K562 (cell line): Measurements from ENCODE around the gene TRIM65. TPM values are rescaled to one million over a fixed set of nuclear protein-coding genes. Genes with fewer than 3 reads are reported as not detected.

ENCODE experiments used
- ARNT ChIP-seq, 2 experiments: fragments of 450-650 bp; IDR thresholded peaks; 2 replicates each; pipeline ENCODE4 v1.6.1; 2016; ENCODE audit warnings: mild to moderate bottlenecking in 1 of 2
- CTCFL ChIP-seq: IDR thresholded peaks from 2 replicates; pipeline ENCODE4 v1.6.1; 2011; ENCODE audit warnings: borderline replicate concordance, low read depth, mild to moderate bottlenecking, moderate library complexity, low read length; ENCODE audit not compliant: insufficient read depth, poor library complexity, severe bottlenecking
- ESRRB ChIP-seq: fragments of 250-450 bp; sonication (Bioruptor Pico); IDR thresholded peaks from 2 replicates; pipeline ENCODE4 v1.5.0; 2020; ENCODE audit warnings: mild to moderate bottlenecking, moderate library complexity, borderline replicate concordance
- HNRNPL ChIP-seq: fragments of 200-400 bp; formaldehyde crosslinking; IDR thresholded peaks from 2 replicates; pipeline ENCODE4 v1.6.1; 2017; ENCODE audit warnings: low read depth, mild to moderate bottlenecking, low read length
- MITF ChIP-seq: IDR thresholded peaks from 2 replicates; pipeline ENCODE4 v1.6.1; 2014; ENCODE audit warnings: antibody characterized with exemption
- NCOA1 ChIP-seq: fragments of 450-650 bp; IDR thresholded peaks from 2 replicates; pipeline ENCODE4 v1.6.1; 2016; ENCODE audit warnings: low read depth
- NKRF ChIP-seq: fragments of 450-650 bp; IDR thresholded peaks from 2 replicates; pipeline ENCODE4 v1.6.1; 2016; ENCODE audit warnings: borderline replicate concordance
- PML ChIP-seq: IDR thresholded peaks from 2 replicates; pipeline ENCODE4 v1.6.1; 2012; ENCODE audit warnings: low read length, inconsistent platforms
- POLR2AphosphoS2 ChIP-seq: IDR thresholded peaks from 2 replicates; pipeline ENCODE4 v1.6.1; 2012; ENCODE audit warnings: low read length, improper control_type of control experiment
- RAD21 ChIP-seq, 2 experiments: fragments of 250-450 bp in 1 of 2; fragments of 450-650 bp in 1 of 2; sonication (Bioruptor Pico) in 1 of 2; formaldehyde crosslinking in 1 of 2; IDR thresholded peaks in 1 of 2; conservative IDR thresholded peaks in 1 of 2; 2 replicates each; pipeline versions ENCODE4 v1.4.0 to v1.8.0; 2020 to 2022; ENCODE audit warnings: mild to moderate bottlenecking in 2 of 2, moderate library complexity in 1 of 2
- RAD51 ChIP-seq: fragments of 450-650 bp; IDR thresholded peaks from 2 replicates; pipeline ENCODE4 v1.7.1; 2016; ENCODE audit warnings: low read depth, mild to moderate bottlenecking, borderline replicate concordance
- RREB1 ChIP-seq: fragments of 250-450 bp; sonication (Bioruptor Pico); IDR thresholded peaks from 2 replicates; pipeline ENCODE4 v1.4.0; 2020
- SMARCA4 ChIP-seq: fragments of 450-650 bp; IDR thresholded peaks from 2 replicates; pipeline ENCODE4 v1.6.1; 2016
- TAL1 ChIP-seq: fragments of 450-650 bp; IDR thresholded peaks from 2 replicates; pipeline ENCODE4 v1.6.1; 2016; ENCODE audit warnings: mild to moderate bottlenecking
- TCF7 ChIP-seq: sonication (generic); IDR thresholded peaks from 2 replicates; pipeline ENCODE4 v1.6.1; 2016; ENCODE audit warnings: antibody characterized with exemption, borderline replicate concordance
- ZNF217 ChIP-seq: sonication (generic); formaldehyde crosslinking; IDR thresholded peaks from 2 replicates; pipeline ENCODE4 v1.8.0; 2022; ENCODE audit warnings: mild to moderate bottlenecking, missing genetic modification reagents
- ZNF354B ChIP-seq: fragments of 250-450 bp; sonication (Bioruptor Pico); IDR thresholded peaks from 2 replicates; pipeline ENCODE4 v1.4.0; 2020
- polyA plus RNA-seq, 8 experiments: library from polyadenylated mRNA; depleted of rRNA in 4 of 8; stranded (reverse) in 5 of 8; unstranded in 3 of 8; fragments of >200 nt; fragmentation: Nextera tagmentation in 2 of 8; fragmentation: Illumina TruSeq in 1 of 8; extraction: Ambion mirVana in 2 of 8; extraction: Trizol in 1 of 8; gene quantifications; 2 replicates each; pipeline versions ENCODE4 v1.2.1 to v1.2.3, GENCODE V29; 2011 to 2014; ENCODE audit warnings: inconsistent platforms in 1 of 8, missing spikeins in 1 of 8
- total RNA-seq, 7 experiments: library from RNA; depleted of rRNA in 6 of 7; stranded (reverse); fragments of >200 nt in 6 of 7; fragmentation: Illumina TruSeq in 2 of 7; extraction: Trizol in 2 of 7; gene quantifications; 2 replicates each; pipeline versions ENCODE4 v1.2.1 to v1.2.3, GENCODE V29; 2011 to 2021; ENCODE audit warnings: low replicate concordance in 1 of 7

Gene TRIM65
- total and polyA plus RNA-seq, 9 of the 15 experiments (the other 6 are each of a cell fraction or from before 2014, with no cell fraction given): 2.8 to 45.7 (median 22.9) TPM

GRCh38 chr17:75845058-75845711, 51.6 kb downstream of the TRIM65 start (continued):
- TF ChIP-seq MITF (0 out of 2 replicates have a peak, but pooled peaks have one; percentile 41), RAD21 (CRISPR knock-in tag; conservative IDR thresholded peaks at IDR 0.05 in 1 of 2, IDR thresholded peaks at IDR 0.05 in 1 of 2) (peak; percentile 54 to 76), TCF7 (peak; percentile 50), PML (0 out of 2 replicates have a peak, but pooled peaks have one; percentile 23), RAD51 (peak; percentile 80), CTCFL (peak; percentile 32), NCOA1 (no peak; the same call in 1 of the 2 replicates), RREB1 (CRISPR knock-in tag) (peak; percentile 85), ESRRB (CRISPR knock-in tag) (no peak), ARNT (IDR thresholded peaks at IDR 0.05) (0 out of 4 replicates have a peak, but pooled peaks of 1 of the 2 experiments have one; percentile 60), SMARCA4 (0 out of 2 replicates have a peak, but pooled peaks have one; percentile 25), ZNF217 (CRISPR knock-in tag) (no peak), TAL1 (peak; percentile 10; the same call in 1 of the 2 replicates), NKRF (0 out of 2 replicates have a peak, but pooled peaks have one; percentile 54), HNRNPL (peak; percentile 76; the same call in 1 of the 2 replicates), ZNF354B (no peak), POLR2AphosphoS2 (peak; percentile 85)
